Measurements from ENCODE around the gene TRPC4AP.

The TRPC4AP gene

GRCh38 chr20:35021831-35022230, 70.8 kb downstream of the TRPC4AP start:
- no peak for TF ChIP-seq CTCF (IDR thresholded peaks at IDR 0.05)
- Histone ChIP-seq H3K4me3 (ENCODE audit: low read depth in 1 of 2, low read length in 1 of 2) (no peak overlapping the region), H3K27me3 (no peaks in the 10 kb centered on the region), H3K4me1 (ENCODE audit: control insufficient read depth in 1 of 2, insufficient read depth in 1 of 2, low read depth in 1 of 2, low read length in 1 of 2) (no peaks in the 10 kb centered on the region), H3K9me3 (no peaks in the 10 kb centered on the region), H3K36me3 (peaks cover 97% of the 10 kb centered on the region), H3K27ac (no peak overlapping the region)

- TF ChIP-seq CTCF (IDR thresholded peaks at IDR 0.05): no peak
- Histone ChIP-seq H3K27me3 (no peaks in the 10 kb centered on the region), H3K9me3 (no peaks in the 10 kb centered on the region), H3K27ac (no peak overlapping the region), H3K4me1 (ENCODE audit: control insufficient read depth in 1 of 2, insufficient read depth in 1 of 2, low read depth in 1 of 2, low read length in 1 of 2) (no peaks in the 10 kb centered on the region), H3K36me3 (peaks cover 97% of the 10 kb centered on the region), H3K4me3 (ENCODE audit: low read depth in 1 of 2, low read length in 1 of 2) (no peak overlapping the region)
Observed at GRCh38 chr20:35021063-35021462, 71.5 kb downstream of the TRPC4AP start.

DNA sequence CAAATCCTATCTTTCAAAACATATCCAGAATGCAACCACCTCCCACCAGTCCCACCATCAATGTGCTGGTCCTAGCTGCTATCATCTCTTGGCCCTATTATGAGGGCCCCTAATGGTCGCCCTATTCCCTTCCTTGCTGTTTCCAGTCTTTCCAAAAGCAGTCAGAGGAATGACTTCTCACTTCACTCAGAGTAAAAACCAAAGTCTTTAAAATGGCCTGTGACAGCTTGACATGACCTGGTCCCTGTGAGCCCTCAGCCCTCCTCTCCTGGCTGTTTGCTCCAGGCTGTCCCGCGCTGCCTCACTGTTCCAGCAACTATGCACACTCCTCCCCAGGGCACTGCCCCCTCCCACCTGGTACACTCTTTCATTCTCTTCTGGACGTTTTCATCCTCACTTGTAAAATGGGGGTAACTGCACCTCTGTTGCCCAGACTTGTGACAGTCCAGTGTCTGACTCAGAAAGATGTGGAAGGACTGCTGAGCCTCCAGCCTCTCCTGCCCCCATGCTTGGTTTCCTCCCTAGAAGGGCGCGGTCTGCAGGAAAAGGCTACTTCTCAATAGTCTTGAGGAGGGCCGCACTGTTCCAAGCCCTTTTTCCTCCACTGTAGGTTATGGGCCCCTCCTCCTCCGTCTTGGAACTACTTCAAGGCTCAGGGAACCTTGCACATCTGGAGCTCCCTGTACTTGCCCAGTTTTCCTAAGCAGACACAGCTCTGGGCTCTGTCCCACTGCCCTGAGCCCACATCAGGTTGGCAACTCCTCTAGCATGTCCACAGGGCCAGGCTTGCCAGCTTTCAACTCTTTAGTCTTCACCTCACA, 72.3 kb downstream of the TRPC4AP start:
- peaks cover 97% of the 10 kb centered on the region for H3K36me3 ChIP-seq
- no peaks in the 10 kb centered on the region for H3K4me1 ChIP-seq (ENCODE audit: control insufficient read depth in 1 of 2, insufficient read depth in 1 of 2, low read depth in 1 of 2, low read length in 1 of 2)
- H3K27me3 ChIP-seq: no peaks in the 10 kb centered on the region
- H3K27ac ChIP-seq: no peak overlapping the region
- H3K9me3 ChIP-seq: no peaks in the 10 kb centered on the region
- no peak overlapping the region for H3K4me3 ChIP-seq (ENCODE audit: low read depth in 1 of 2, low read length in 1 of 2)
- no peak for TF ChIP-seq CTCF (IDR thresholded peaks at IDR 0.05)

DNA sequence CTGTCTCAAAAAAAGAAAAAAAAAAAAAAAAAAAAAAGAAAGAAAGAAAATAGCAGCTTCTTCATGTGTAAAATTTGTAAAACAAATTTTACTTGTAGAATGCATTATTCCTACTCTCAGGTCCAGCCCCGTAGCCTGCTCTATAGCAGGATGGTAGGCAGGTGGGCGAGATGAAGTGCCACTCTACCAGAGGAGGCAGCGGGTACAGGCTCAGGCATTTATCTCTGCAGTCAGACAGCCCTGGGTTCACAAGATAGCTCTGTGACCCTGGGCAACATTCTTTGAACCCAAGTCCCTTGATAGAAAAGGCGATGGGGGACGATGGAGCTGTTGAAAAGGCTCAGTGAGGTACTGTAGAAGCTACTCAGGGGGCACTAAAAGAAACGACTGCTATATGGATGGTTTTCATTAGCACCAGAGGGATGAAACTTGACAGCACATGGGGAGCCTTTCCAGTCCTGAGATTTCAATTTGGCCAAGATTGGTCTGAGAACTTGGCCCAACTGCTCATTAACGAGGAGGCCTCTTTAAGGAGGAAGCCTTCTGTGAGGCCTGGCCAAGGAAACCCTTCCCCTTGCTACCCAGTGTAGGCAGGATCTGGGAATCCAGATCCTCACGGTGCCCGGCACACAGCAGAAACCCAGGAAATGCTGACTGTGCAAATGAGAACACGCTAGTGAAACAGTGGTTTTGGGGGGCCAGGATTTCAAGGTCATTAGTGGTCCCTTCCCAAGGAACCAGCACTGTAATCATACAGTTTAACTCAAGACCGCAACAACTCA, 73.8 kb downstream of the TRPC4AP start:
- no peaks in the 10 kb centered on the region for H3K4me1 ChIP-seq (ENCODE audit: control insufficient read depth in 1 of 2, insufficient read depth in 1 of 2, low read depth in 1 of 2, low read length in 1 of 2)
- H3K27me3 ChIP-seq: no peaks in the 10 kb centered on the region
- no peak overlapping the region for H3K4me3 ChIP-seq (ENCODE audit: low read depth in 1 of 2, low read length in 1 of 2)
- no peaks in the 10 kb centered on the region for H3K9me3 ChIP-seq
- H3K36me3 ChIP-seq: peaks cover 98% of the 10 kb centered on the region
- H3K27ac ChIP-seq: no peak overlapping the region
- TF ChIP-seq CTCF (IDR thresholded peaks at IDR 0.05): no peak

DNA sequence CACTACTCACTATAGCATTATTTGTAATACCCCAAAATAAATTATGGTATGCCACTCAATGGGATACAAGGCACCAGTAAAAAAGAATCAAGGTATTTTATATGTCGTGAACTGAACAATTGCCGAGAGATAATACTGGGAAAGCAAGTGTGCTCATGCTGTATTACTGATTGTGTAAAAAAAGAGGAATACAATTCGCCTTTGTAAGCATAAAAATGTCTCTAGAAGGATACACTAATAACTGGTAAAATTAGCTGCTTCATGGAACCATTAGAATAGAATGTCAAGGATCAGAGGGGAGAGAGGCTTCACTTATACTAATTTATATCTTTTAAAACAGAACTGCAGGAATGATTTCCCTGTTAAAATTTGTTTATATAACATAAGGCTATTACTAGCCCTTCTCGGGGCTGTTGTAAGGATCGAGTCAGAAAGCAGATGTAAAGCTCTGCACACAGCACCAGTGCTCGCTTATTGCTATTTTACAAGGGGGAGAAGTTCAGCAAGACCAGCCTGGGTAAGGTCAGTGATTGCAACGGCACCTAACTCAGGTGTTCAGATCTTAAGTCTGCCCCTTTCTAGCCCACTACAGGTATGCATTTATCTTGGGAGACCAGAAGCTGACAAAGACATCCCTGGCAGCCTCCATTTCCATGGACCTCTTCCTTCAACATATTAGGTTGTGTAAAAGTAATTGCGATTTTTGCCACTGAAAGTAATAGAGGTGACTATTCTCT, 75.3 kb downstream of the TRPC4AP start:
- no peak for TF ChIP-seq CTCF (IDR thresholded peaks at IDR 0.05)
- Histone ChIP-seq H3K4me3 (ENCODE audit: low read depth in 1 of 2, low read length in 1 of 2) (no peak overlapping the region), H3K27me3 (no peaks in the 10 kb centered on the region), H3K36me3 (peaks cover 98% of the 10 kb centered on the region), H3K9me3 (no peaks in the 10 kb centered on the region), H3K4me1 (ENCODE audit: control insufficient read depth in 1 of 2, insufficient read depth in 1 of 2, low read depth in 1 of 2, low read length in 1 of 2) (no peaks in the 10 kb centered on the region), H3K27ac (no peak overlapping the region)
